Neutrophil (primary cell): ENCODE data around the gene ZNF778.

Source experiments
- H3K27ac ChIP-seq: fragments of 200-600 bp; sonication (generic); 2 replicates; pipeline ENCODE4 v1.5.1; 2016; ENCODE audit warnings: mild to moderate bottlenecking, moderate library complexity
- H3K27me3 ChIP-seq: fragments of 200-600 bp; sonication (generic); 2 replicates; pipeline ENCODE4 v1.6.0; 2016; ENCODE audit warnings: mild to moderate bottlenecking
- H3K36me3 ChIP-seq: fragments of 200-600 bp; sonication (generic); 2 replicates; pipeline ENCODE4 v1.5.1; 2017
- H3K4me1 ChIP-seq, 2 experiments: fragments of 200-600 bp in 1 of 2; sonication (generic) in 1 of 2; 1 replicate in 1 of 2; 2 replicates in 1 of 2; pipeline versions ENCODE4 v1.5.1 to v1.6.1; 2013 to 2016; ENCODE audit warnings: low read depth in 1 of 2, low read length in 1 of 2, mild to moderate bottlenecking in 1 of 2, moderate library complexity in 1 of 2; ENCODE audit not compliant: control insufficient read depth in 1 of 2, insufficient read depth in 1 of 2
- H3K4me3 ChIP-seq, 2 experiments: fragments of 200-600 bp in 1 of 2; sonication (generic) in 1 of 2; 1 replicate in 1 of 2; 2 replicates in 1 of 2; pipeline ENCODE4 v1.5.1; 2013 to 2016; ENCODE audit warnings: low read depth in 1 of 2, low read length in 1 of 2, mild to moderate bottlenecking in 1 of 2, moderate library complexity in 1 of 2
- H3K9me3 ChIP-seq: fragments of 200-600 bp; sonication (generic); 2 replicates; pipeline ENCODE4 v1.5.1; 2016
- TF ChIP-seq, protein P1 (sequence below): fragments of 200-600 bp; sonication (generic); IDR thresholded peaks from 2 replicates; pipeline ENCODE4 v1.5.1; 2016; ENCODE audit warnings: antibody characterized with exemption

ZNF778 gene

DNA sequence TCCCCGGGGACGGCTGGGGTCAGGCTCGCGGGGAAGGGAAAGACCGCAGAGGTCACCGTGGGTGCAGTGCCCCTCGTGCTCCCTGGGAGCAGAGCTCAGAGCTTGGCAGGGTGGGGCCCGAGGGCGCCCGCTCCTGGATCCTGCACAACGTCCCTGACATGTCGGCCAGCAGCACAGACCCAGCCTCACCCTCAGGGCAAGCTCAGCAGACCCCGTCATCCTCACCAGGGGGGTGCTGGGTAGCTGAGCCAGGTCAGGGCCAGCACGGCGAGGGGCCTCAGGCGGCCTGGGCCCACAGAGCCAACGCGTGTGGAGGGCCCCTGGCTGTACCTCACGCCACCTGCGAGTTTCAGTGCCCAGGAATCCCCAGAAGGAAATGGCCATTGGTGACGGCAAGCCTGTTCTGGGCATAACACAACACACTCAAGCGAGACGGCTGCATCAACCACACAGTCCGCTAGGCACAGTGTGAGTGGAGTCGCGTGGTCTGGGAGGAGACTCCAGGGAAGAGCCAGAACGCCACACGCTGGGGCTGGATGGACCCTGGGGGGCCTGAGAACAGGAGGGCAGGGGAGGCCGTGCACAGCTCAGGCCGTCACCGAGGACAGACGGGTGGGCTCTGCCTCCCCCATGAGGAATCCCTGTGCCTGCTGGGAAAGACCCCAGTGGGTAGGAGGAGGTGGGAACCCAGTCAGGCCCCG lies 60.3 kb downstream of the ZNF778 start:
- Histone ChIP-seq H3K9me3 (no peaks in the 10 kb centered on the region), H3K27ac (no peak overlapping the region), H3K27me3 (no peaks in the 10 kb centered on the region), H3K4me3 (no peak overlapping the region), H3K36me3 (peaks cover 90% of the 10 kb centered on the region), H3K4me1 (no peaks in the 10 kb centered on the region)
- TF ChIP-seq, protein P1, sequence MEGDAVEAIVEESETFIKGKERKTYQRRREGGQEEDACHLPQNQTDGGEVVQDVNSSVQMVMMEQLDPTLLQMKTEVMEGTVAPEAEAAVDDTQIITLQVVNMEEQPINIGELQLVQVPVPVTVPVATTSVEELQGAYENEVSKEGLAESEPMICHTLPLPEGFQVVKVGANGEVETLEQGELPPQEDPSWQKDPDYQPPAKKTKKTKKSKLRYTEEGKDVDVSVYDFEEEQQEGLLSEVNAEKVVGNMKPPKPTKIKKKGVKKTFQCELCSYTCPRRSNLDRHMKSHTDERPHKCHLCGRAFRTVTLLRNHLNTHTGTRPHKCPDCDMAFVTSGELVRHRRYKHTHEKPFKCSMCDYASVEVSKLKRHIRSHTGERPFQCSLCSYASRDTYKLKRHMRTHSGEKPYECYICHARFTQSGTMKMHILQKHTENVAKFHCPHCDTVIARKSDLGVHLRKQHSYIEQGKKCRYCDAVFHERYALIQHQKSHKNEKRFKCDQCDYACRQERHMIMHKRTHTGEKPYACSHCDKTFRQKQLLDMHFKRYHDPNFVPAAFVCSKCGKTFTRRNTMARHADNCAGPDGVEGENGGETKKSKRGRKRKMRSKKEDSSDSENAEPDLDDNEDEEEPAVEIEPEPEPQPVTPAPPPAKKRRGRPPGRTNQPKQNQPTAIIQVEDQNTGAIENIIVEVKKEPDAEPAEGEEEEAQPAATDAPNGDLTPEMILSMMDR: no peak

DNA sequence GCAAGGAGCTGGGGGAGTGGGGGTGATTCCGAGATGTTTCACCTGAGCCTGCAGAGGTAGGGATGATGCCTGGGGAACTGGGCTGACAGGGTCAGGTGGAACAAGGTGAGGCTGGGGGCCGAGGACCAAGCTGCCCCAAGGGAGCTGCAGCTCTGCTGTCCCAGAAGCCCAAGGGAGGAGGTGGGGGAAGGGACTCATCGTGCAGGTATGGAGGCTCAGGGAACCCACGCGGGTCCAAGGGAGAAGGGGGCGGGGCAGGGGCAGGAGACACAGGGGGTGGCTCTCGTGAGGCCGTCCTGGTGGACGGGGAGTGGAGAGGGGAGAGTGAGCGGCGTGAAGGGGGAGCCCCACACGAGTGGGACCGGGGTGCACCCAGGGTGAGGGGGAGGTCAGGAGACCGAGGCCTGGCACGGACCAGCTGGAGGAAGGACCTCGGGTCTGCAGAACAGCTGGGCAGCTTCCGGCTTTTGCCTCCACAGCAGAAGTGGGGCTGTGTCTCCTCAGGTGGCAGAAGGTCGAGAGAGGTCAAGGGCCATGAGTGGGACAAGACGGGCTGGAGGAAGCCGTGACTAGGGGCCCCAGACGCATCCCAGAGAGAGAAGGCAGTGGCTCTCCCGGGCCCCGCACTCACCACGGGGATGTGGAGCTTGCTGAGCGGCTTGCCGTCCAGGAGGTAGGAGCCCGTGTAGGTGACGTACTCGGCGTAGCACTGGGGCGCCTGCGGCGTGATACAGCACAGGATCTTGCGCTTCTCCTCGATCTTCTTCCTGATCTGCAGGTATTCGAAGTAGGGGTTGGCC lies 61.1 kb downstream of the ZNF778 start:
- TF ChIP-seq, protein P1: no peak
- no peaks in the 10 kb centered on the region for H3K9me3 ChIP-seq
- no peak overlapping the region for H3K4me3 ChIP-seq
- H3K27ac ChIP-seq: no peak overlapping the region
- H3K27me3 ChIP-seq: no peaks in the 10 kb centered on the region
- H3K36me3 ChIP-seq: peaks cover 85% of the 10 kb centered on the region
- H3K4me1 ChIP-seq: no peaks in the 10 kb centered on the region

DNA sequence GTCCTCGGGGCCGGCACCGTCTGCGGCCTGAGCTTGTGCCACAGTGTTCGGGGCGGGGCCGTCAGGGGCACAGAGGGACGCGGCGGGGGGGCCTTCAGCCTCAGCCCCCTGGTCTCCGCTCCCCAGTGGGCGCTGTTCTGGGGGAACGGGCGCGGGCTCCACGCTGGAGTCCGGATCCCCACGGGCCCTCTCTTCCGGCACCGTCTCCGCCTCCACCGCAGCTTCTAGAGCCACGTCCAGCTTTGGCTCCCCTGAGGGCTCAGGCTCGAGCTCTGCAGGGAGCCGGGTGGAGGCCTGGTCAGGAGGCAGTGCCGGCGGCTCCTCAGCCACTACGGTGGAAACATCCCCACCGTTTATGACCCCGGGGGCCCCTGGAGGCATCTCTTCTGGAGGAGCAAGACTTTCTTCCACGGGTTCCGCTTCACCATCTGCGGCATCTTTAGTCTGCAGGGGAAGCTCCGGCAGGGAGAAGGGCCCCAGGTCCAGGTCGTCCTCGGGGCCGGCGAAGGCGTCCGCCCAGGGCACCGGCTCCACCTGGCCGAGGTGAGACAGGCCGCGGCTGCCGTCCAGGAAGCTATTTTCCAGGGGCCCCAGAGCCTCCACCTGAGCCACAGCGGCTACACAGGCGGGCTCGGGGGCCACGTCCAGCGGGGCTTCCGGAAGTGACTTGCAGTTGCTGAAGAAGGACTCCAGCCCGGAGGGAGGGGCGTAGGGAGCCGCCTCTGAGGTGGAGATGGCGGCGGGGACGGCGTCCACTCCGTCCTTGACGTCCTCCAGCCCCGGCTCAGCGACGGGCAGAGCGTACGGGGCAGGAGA lies 62.4 kb downstream of the ZNF778 start:
- no peak overlapping the region for H3K27ac ChIP-seq
- peaks cover 81% of the 10 kb centered on the region for H3K36me3 ChIP-seq

DNA sequence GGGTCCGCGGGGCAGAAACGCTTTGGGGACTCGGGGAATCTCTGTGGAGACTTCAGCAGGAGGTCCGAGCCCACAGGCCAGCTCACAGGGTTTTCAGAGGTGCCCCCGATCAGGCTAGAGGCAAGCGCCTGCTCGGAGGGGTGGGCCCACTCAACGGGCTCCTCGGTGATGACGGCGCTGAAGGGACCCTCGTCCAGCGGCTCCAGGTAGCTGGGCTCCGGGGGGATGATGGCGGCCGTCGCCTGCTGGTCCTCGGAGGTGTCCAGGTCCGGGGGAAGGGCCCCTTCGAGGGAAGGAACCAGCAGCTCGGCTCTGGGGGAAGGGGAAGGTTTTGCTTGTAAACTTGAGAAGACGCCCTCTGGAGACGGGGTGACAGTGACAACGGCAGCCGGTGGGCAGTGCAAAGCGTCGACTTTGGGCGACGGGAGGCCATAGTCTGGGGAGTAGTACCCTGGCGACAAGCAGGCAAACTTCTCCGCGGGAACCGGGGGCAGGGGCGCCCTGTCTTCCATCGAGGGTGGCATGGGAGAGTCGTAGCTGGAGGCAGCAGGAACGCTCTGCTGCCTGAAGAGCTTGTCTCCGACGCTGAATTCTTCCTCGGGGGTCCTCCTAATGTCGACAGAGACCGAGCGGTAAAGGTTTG lies 63.2 kb downstream of the ZNF778 start:
- no peaks in the 10 kb centered on the region for H3K9me3 ChIP-seq
- TF ChIP-seq, protein P1: no peak
- peaks cover 81% of the 10 kb centered on the region for H3K36me3 ChIP-seq
- H3K4me3 ChIP-seq: no peak overlapping the region
- no peak overlapping the region for H3K27ac ChIP-seq
- H3K27me3 ChIP-seq: no peaks in the 10 kb centered on the region
- no peaks in the 10 kb centered on the region for H3K4me1 ChIP-seq

More for the DNA sequence above, 62.4 kb downstream of the ZNF778 start:
- H3K4me3 ChIP-seq: no peak overlapping the region
- no peaks in the 10 kb centered on the region for H3K9me3 ChIP-seq
- TF ChIP-seq, protein P1: no peak
- no peaks in the 10 kb centered on the region for H3K27me3 ChIP-seq
- H3K4me1 ChIP-seq: no peaks in the 10 kb centered on the region

DNA sequence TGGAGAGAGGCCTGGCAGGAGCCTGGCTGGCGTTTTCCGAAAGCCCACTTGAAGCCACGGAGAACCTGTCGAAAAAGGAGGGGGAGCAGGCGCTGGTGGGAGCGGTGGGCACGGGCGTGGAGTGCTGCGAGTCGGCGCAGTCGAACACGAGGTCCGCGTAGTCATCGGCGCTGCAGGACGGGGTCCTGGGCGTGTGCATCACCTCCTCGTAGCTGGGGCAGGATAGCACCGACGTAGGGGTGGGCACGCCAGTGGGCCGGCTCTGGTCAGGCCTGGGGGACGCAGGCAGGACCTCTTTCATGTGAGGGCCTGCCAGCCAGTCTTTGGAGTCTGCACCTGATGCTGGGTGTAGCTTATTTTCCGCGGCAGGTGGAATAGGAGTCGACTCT lies 63.7 kb downstream of the ZNF778 start:
- H3K4me3 ChIP-seq: no peak overlapping the region
- no peaks in the 10 kb centered on the region for H3K9me3 ChIP-seq
- H3K27ac ChIP-seq: no peak overlapping the region
- no peaks in the 10 kb centered on the region for H3K4me1 ChIP-seq
- TF ChIP-seq, protein P1: no peak
- H3K36me3 ChIP-seq: peaks cover 81% of the 10 kb centered on the region
- no peaks in the 10 kb centered on the region for H3K27me3 ChIP-seq
